CD14-positive monocyte (primary cell): ENCODE measurements around the gene BTBD6. TPM values are rescaled to one million over a fixed set of nuclear protein-coding genes. Genes with fewer than 3 reads are reported as not detected.

Experiments used
- DNase-seq, 3 donors: peaks; one replicate each; pipeline ENCODE4 v3.0.0-alpha.2; 2011 to 2022
- H2AFZ ChIP-seq: 2 replicates; pipeline ENCODE4 v1.6.0; 2012; ENCODE audit warnings: mild to moderate bottlenecking, low read depth, low read length, inconsistent platforms; ENCODE audit not compliant: insufficient read depth, poor library complexity, severe bottlenecking
- H3K27ac ChIP-seq, 2 donors: 1 replicate in 1 of 2; 2 replicates in 1 of 2; pipeline ENCODE4 v1.5.1; 2012 to 2013; ENCODE audit warnings: low read length in 2 of 2, control low read depth in 1 of 2, inconsistent platforms in 1 of 2, low read depth in 1 of 2, mild to moderate bottlenecking in 1 of 2
- H3K27me3 ChIP-seq, 2 donors: one replicate each; pipeline versions ENCODE4 v1.6.0 to v1.6.1; 2011 to 2013; ENCODE audit warnings: low read length in 2 of 2; ENCODE audit not compliant: control insufficient read depth in 2 of 2, insufficient read depth in 2 of 2
- H3K36me3 ChIP-seq, 2 donors: replicated peaks in 1 of 2; 1 replicate in 1 of 2; 2 replicates in 1 of 2; pipeline versions ENCODE4 v1.5.1 to v1.6.1; 2012 to 2013; ENCODE audit warnings: low read length in 2 of 2, control low read depth in 1 of 2, inconsistent platforms in 1 of 2, mild to moderate bottlenecking in 1 of 2; ENCODE audit not compliant: insufficient read depth in 2 of 2, control insufficient read depth in 1 of 2
- H3K4me1 ChIP-seq, 2 donors: 1 replicate in 1 of 2; 2 replicates in 1 of 2; pipeline versions ENCODE4 v1.5.1 to v1.6.1; 2012 to 2013; ENCODE audit warnings: low read length in 2 of 2, control low read depth in 1 of 2, inconsistent platforms in 1 of 2, mild to moderate bottlenecking in 1 of 2, moderate library complexity in 1 of 2; ENCODE audit not compliant: insufficient read depth in 2 of 2, control insufficient read depth in 1 of 2
- H3K4me2 ChIP-seq: replicated peaks from 2 replicates; pipeline ENCODE3; 2012; ENCODE audit warnings: low read length, moderate library complexity, mild to moderate bottlenecking; ENCODE audit not compliant: poor library complexity, severe bottlenecking; ENCODE audit errors: extremely low read depth
- H3K4me3 ChIP-seq, 3 experiments: fragments of 200-600 bp in 1 of 3; sonication (generic) in 1 of 3; replicated peaks in 1 of 3; 1 replicate in 2 of 3; 2 replicates in 1 of 3; pipeline ENCODE4 v1.5.1; 2011 to 2013; ENCODE audit warnings: low read length in 3 of 3, mild to moderate bottlenecking in 3 of 3, control low read depth in 2 of 3, low read depth in 2 of 3, inconsistent platforms in 1 of 3, moderate library complexity in 1 of 3
- H3K79me2 ChIP-seq: 2 replicates; pipeline ENCODE4 v1.6.0; 2012; ENCODE audit warnings: mild to moderate bottlenecking, control low read depth, inconsistent platforms, low read length, moderate library complexity; ENCODE audit not compliant: insufficient read depth
- H3K9ac ChIP-seq: 2 replicates; pipeline ENCODE4 v1.6.0; 2017; ENCODE audit warnings: low read length, mild to moderate bottlenecking; ENCODE audit not compliant: insufficient read depth, poor library complexity, severe bottlenecking
- H3K9me3 ChIP-seq, 2 donors: replicated peaks in 1 of 2; 1 replicate in 1 of 2; 2 replicates in 1 of 2; pipeline versions ENCODE4 v1.5.1 to v1.6.1; 2012 to 2013; ENCODE audit warnings: low read length in 2 of 2, control low read depth in 1 of 2; ENCODE audit not compliant: control insufficient read depth in 1 of 2, insufficient read depth in 1 of 2
- H4K20me1 ChIP-seq: 2 replicates; pipeline ENCODE4 v1.6.0; 2012; ENCODE audit warnings: mild to moderate bottlenecking, low read length, control low read depth, moderate library complexity; ENCODE audit not compliant: insufficient read depth
- H3K27ac Mint-ChIP-seq, 7 donors: one replicate each; pipeline ENCODE4 v1.8.0; 2020; ENCODE audit warnings: mild to moderate bottlenecking in 7 of 7, mixed read lengths in 7 of 7, moderate library complexity in 6 of 7, inconsistent platforms in 2 of 7
- H3K27me3 Mint-ChIP-seq, 3 donors: one replicate each; pipeline ENCODE4 v1.8.0; 2021 to 2022; ENCODE audit warnings: low read depth in 3 of 3, mild to moderate bottlenecking in 3 of 3, mixed read lengths in 3 of 3, moderate library complexity in 3 of 3, inconsistent platforms in 1 of 3
- H3K36me3 Mint-ChIP-seq, 2 donors: one replicate each; pipeline ENCODE4 v1.8.0; 2020; ENCODE audit warnings: mixed read lengths in 2 of 2, inconsistent platforms in 1 of 2, mild to moderate bottlenecking in 1 of 2
- H3K4me1 Mint-ChIP-seq: one replicate; pipeline ENCODE4 v1.8.0; 2020; ENCODE audit warnings: mild to moderate bottlenecking, mixed read lengths
- H3K4me3 Mint-ChIP-seq, 2 donors: one replicate each; pipeline ENCODE4 v1.8.0; 2020; ENCODE audit warnings: mild to moderate bottlenecking in 2 of 2, mixed read lengths in 2 of 2, moderate library complexity in 1 of 2
- H3K9me3 Mint-ChIP-seq, 7 donors: one replicate each; pipeline ENCODE4 v1.8.0; 2020 to 2022; ENCODE audit warnings: mixed read lengths in 7 of 7, mild to moderate bottlenecking in 6 of 7, moderate library complexity in 6 of 7, inconsistent platforms in 2 of 7
- CTCF ChIP-seq: fragments of 200-600 bp; IDR thresholded peaks from one replicate; pipeline ENCODE4 v1.8.0; 2022; ENCODE audit warnings: antibody characterized with exemption, mild to moderate bottlenecking
- WGBS: methylation state at CpG from one replicate; pipeline ENCODE4 v1.1.5; 2013; ENCODE audit warnings: missing lambda C conversion rate; ENCODE audit not compliant: insufficient coverage; 5-methylcytosine and 5-hydroxymethylcytosine counted together
- intact Hi-C, 2 donors: fragments of 100-400 bp; cut with micrococcal nuclease; formaldehyde crosslinking; loops; one replicate each; pipeline versions ENCODE4 v1.15.0 to v1.15.1; 2023
- polyA plus RNA-seq, 3 donors: library from polyadenylated mRNA; depleted of rRNA in 1 of 3; unstranded in 2 of 3; stranded (reverse) in 1 of 3; fragments of 300-500 nt in 2 of 3; fragments of >200 nt in 1 of 3; fragmentation: Illumina TruSeq in 2 of 3; gene quantifications; 1 replicate in 2 of 3; 2 replicates in 1 of 3; pipeline ENCODE4 v1.2.3, GENCODE V29; 2012 to 2021

Gene BTBD6
- polyA plus RNA-seq, 3 donors = 1.3 to 24.4 (median 6.3) TPM

GRCh38 chr14:105215602-105216001, 32.7 kb upstream of the BTBD6 start:
- Histone ChIP-seq H4K20me1 (peaks cover 3% of the 10 kb centered on the region), H3K9ac (no peak overlapping the region), H3K4me2 (no peak overlapping the region), H3K27me3 (no peaks in the 10 kb centered on the region), H3K9me3 (peaks cover 0 to 3% of the 10 kb centered on the region in 2 donors), H3K36me3 (peaks cover 71 to 93% of the 10 kb centered on the region in 2 donors), H3K4me3 (no peak overlapping the region), H3K4me1 (no peaks in the 10 kb centered on the region), H3K79me2 (no peaks in the 10 kb centered on the region), H3K27ac (no peak overlapping the region), H2AFZ (no peak overlapping the region)
- 71% methylated on average over 3 of the region's 3 CpGs for WGBS
- peaks cover 0 to 7% (median 2%) of the 10 kb centered on the region in 7 donors for H3K9me3 Mint-ChIP-seq
- peaks cover 41 to 74% of the 10 kb centered on the region in 2 donors for H3K36me3 Mint-ChIP-seq
- TF ChIP-seq CTCF = no peak
- H3K27ac Mint-ChIP-seq = no peak overlapping the region
- no peaks in the 10 kb centered on the region for H3K4me1 Mint-ChIP-seq
- H3K4me3 Mint-ChIP-seq = no peak overlapping the region
- intact Hi-C loops = no loop called here
- H3K27me3 Mint-ChIP-seq = peaks cover 0 to 2% (median 0%) of the 10 kb centered on the region in 3 donors
- no peak for DNase-seq

- no peak overlapping the region for H3K9ac ChIP-seq
- H3K36me3 ChIP-seq = peaks cover 73 to 97% of the 10 kb centered on the region in 2 donors
- Mint-ChIP-seq H3K4me3 (no peak overlapping the region), H3K36me3 (peaks cover 47 to 76% of the 10 kb centered on the region in 2 donors), H3K27me3 (peaks cover 0 to 2% (median 0%) of the 10 kb centered on the region in 3 donors), H3K27ac (peak overlapping the region in 1 of 7 donors; percentile 42), H3K9me3 (peaks cover 0 to 7% (median 2%) of the 10 kb centered on the region in 7 donors), H3K4me1 (no peaks in the 10 kb centered on the region)
- H3K9me3 ChIP-seq = peaks cover 0 to 3% of the 10 kb centered on the region in 2 donors
- intact Hi-C loops = no loop called here
- H4K20me1 ChIP-seq = peaks cover 3% of the 10 kb centered on the region
- H2AFZ ChIP-seq = no peak overlapping the region
- no peak overlapping the region for H3K4me2 ChIP-seq
- no peak for TF ChIP-seq CTCF
- WGBS = 98% methylated on average over 29 of the region's 30 CpGs
- DNase-seq = no peak
- no peaks in the 10 kb centered on the region for H3K79me2 ChIP-seq
- no peaks in the 10 kb centered on the region for H3K27me3 ChIP-seq
- H3K4me3 ChIP-seq = no peak overlapping the region
- H3K27ac ChIP-seq = no peak overlapping the region
- no peaks in the 10 kb centered on the region for H3K4me1 ChIP-seq
Observed at GRCh38 chr14:105216490-105217247, 31.7 kb upstream of the BTBD6 start.
